Measurements from ENCODE around the gene DPCD.
A peak's percentile ranks its signal among the peaks of the same experiment; 100 is the strongest.
"Not testable (repeated sequence)": the region's sequence is repeated elsewhere in the genome, so short reads cannot be mapped to it uniquely, and the experiment has no call there.

DPCD gene

DNA sequence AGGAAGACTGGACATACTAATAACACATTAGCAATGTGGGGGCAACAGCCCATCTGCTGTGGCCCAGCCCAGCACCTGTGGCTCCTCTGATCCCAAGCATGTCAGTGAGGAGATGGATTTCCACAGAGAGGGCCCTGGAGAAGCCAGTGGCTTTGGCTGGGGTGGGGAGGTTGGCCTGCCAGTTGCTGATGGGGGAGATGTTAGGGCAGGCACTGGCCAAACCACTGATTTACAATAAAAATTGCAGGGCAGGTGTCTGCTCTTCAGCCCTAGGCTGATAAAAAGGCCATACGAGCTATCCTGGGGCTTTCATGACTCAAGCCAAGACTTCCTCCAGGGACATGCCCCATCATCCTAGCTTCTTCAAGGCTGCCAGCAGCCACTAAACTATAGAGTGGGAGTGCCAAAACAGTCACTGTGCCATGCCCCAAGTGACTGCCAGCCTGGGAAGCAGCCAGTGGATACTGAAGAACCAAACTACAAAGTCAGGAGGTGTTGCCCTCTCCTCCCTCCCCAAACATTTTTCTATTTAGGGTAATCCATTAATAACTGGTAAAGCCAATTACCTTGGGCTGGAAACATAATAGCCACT, 37.8 kb downstream of the DPCD start:
- peak overlapping the region; percentile 42 for H3K27ac ChIP-seq
- DNase-seq (ENCODE audit: low spot score): no peak
- TF ChIP-seq CTCF (conservative IDR thresholded peaks at IDR 0.05; ENCODE audit: low read depth): no peak
- CTCF ChIA-PET: no interaction called here
- POLR2A ChIA-PET (ENCODE audit: low non-redundant PET): interaction anchor here (0.6 kb wide), 1 partner anchor 247 kb away, joined by 3 read pairs; no protein-coding TSS in a partner anchor

DNA sequence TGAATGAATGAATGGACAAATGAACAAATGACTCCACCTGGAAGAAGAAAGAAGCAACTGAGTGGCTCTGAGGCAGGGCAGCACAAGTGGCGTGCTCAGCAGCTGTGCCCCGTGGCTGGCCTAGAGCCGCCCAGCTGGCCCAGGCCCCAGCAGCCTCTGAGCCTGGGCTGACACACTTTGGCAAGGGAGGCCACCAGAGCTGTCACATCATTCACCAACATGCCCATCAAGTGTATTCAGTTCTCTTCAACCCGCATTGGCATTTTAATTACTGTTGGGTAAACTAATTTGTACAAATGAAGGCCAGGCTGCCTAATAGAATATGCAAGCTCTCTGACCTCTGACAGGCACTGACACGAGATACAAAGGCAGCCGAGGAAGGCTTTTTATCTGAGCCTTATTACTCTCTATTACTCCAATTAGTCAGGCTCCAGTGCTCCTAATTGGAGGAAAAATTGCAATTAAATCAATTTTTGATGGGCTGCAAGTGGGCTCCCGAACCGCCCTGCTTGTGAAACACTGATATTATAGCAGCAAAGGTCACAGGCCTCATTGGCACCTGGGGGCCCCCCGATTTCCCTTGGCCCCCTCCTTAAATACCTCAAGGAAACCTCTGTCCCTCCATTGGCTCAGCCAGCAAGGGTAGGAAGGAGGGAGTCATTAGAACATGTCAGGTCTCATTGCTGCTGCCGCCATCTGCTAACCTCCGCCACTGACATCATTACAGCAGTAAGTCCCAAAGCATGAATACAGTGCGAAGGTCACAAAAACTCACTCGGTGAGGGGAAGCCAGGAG, 41.9 kb downstream of the DPCD start:
- POLR2A ChIA-PET (ENCODE audit: low non-redundant PET): no interaction called here

DNA sequence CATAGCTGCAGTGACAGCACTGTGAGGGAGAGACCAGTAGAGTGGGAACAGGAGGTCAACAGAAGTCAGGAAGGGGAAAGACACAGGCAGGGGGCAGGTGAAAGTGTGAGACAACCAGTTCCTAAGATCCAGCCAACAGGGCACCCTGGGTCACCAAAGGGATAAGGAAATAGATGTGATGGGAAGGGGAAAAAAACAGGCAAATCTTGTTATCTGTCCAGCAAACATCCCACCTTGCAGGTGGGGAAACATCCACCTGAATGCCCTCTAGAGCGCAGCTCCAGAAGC, 42.5 kb downstream of the DPCD start:
- H3K27ac ChIP-seq: no peak overlapping the region
- DNase-seq (ENCODE audit: low spot score): no peak
- POLR2A ChIA-PET (ENCODE audit: low non-redundant PET): no interaction called here
- CTCF ChIA-PET: interaction anchor here (0.6 kb wide), 1 partner anchor 663 kb away, joined by 3 read pairs; no protein-coding TSS in a partner anchor
- TF ChIP-seq CTCF (conservative IDR thresholded peaks at IDR 0.05; ENCODE audit: low read depth): no peak

More for the DNA sequence above, 41.9 kb downstream of the DPCD start:
- no peak overlapping the region for H3K27ac ChIP-seq
- TF ChIP-seq CTCF (conservative IDR thresholded peaks at IDR 0.05; ENCODE audit: low read depth): no peak
- CTCF ChIA-PET: interaction anchor here (0.6 kb wide), 1 partner anchor 662 kb away, joined by 3 read pairs; no protein-coding TSS in a partner anchor
- no peak for DNase-seq (ENCODE audit: low spot score)

GRCh38 chr10:101631821-101632475, 43.8 kb downstream of the DPCD start:
- no peak overlapping the region for H3K27ac ChIP-seq
- ChIA-PET POLR2A (ENCODE audit: low non-redundant PET) (no interaction called here), CTCF (interaction anchor here (0.6 kb wide), 1 partner anchor 1294 kb away, joined by 3 read pairs; no protein-coding TSS in a partner anchor)
- no peak for DNase-seq (ENCODE audit: low spot score)
- TF ChIP-seq CTCF (conservative IDR thresholded peaks at IDR 0.05; ENCODE audit: low read depth): no peak

DNA sequence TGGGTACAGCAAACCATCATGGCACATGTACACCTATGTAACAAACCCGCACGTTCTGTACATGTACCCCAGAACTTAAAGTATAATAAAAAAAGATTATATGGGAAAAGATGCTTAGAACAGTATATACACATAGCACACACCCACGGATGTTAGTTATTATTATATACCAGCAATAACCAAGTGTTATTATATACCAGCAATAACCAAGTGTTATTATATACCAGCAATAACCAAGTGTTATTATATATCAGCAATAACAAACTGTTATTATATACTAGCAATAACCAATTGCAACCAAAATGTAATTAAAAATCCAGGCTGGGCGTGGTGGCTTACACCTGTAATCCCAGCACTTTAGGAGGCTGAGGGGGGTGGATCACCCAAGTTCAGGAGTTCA, 45.4 kb downstream of the DPCD start:
- POLR2A ChIA-PET (ENCODE audit: low non-redundant PET); DNase-seq (ENCODE audit: low spot score); CTCF ChIA-PET; H3K27ac ChIP-seq: not testable (repeated sequence)

DNA sequence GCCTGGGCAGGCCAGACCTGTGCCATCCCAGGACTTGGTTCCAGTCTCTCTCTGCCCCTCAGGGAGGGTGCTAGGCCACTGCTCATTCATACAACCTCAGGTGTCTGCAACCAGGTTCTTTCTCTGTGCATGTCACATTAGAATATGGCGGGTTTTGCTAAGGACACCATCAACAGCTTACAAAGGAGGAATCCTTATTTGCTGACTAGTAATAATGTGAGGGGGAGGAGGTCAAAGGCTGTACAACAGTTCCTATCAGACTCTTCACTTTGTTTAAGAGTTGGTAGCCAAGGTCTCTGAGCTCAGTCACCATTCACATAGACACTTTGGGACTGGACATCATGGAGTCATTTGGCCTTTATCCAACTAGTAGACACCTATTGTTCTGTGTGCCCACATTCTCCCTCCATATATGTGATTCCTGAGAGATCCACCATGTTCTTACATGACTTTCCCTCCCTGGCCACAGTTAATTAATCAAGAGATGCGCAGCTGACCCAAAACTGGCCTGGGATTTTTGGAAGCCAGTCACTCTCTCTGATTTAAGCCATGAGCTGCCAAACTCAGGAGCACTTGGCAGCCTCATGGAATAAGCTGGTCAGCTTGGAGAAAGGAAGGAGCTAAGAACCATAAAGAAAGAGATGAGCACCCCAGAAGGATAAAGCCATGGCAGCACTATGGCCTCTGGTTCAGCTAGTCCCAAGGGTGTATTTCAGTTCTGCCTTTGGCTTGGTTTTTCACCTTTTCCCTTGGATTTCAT, 51.2 kb downstream of the DPCD start:
- no peak for DNase-seq (ENCODE audit: low spot score)
- H3K27ac ChIP-seq: no peak overlapping the region
- TF ChIP-seq CTCF (conservative IDR thresholded peaks at IDR 0.05; ENCODE audit: low read depth): no peak
- CTCF ChIA-PET: interaction anchor here (0.7 kb wide), 1 partner anchor 497 kb away, joined by 3 read pairs; no protein-coding TSS in a partner anchor
- POLR2A ChIA-PET (ENCODE audit: low non-redundant PET): no interaction called here

Data from RWPE1 (cell line).